CD4-positive, alpha-beta T cell treated with Interleukin-17A for 4 hours (primary cell): Measurements from ENCODE around the gene RASGEF1C.
"Not testable (repeated sequence)": the region's sequence is repeated elsewhere in the genome, so short reads cannot be mapped to it uniquely, and the experiment has no call there.

ENCODE experiments used
- DNase-seq: peaks from one replicate; pipeline ENCODE4 v3.0.0-alpha.2; 2020; ENCODE audit warnings: mixed read lengths

RASGEF1C gene

GRCh38 chr5:180135128-180135955 is 73.7 kb downstream of the RASGEF1C start:
- DNase-seq, result no peak

DNA sequence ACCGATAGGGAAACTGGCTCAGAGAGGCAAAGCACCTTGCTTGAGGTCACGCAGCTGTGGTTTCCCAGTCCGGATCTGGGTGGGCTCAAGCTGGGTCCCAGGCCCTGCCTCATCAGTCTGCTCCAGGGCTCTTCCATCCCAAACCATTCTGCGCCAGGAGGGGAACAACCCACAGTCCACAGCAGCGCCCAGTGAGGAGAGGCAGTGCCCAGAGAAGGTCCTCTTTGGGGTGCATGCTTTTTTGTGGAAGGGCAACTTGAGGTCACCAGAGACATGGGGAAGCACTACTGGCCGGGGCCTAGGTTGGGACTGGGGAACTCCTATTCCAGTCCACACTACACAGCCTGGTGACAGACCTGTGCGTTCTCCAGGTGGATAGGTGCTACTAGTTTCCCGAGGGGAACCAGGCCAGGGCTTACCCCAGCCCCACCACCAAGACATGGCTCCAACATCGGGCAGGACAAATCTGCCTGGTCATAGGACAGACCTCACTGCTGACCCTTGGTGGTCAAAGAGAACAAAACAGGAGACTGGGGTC is 75.0 kb downstream of the RASGEF1C start:
- no peak for DNase-seq

DNA sequence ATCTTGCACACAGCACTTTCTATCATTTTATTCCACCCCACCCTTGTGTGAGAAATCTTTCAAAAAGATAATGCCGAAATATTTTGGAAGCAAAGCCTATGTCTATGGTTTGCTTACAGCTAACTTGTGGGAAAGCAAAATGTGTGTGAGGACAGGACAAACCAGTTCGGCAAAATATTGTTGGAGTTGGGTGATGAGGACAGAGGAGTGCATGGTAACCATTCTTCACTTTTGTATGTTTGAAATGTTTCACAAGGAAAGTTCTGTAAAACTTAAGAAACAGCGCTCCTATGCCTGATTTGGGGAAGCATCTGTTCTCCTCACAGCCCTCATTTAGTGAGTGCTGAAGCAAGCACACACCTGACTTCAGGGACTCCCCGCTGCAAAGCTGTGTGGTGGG is 75.5 kb downstream of the RASGEF1C start:
- no peak for DNase-seq

DNA sequence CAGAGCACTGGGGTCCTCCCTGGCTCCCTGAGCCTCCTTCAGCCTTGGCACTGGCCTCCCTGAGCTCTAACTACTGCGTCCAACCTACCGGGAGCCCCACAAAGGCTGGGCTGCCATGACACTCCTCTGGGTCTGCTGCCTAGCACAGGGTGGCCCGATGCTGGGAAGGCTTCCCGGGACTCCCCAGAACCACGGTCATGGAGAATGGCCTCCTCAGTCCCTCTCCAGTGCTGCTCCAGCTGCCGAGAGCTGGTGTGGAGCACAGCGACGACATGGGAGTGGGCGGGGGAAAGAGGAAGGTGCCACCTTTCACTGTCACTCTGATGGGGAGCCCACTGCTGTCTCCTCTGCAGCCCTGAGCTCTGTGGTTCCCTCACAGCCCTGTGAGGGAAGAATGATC is 76.0 kb downstream of the RASGEF1C start:
- no peak for DNase-seq

DNA sequence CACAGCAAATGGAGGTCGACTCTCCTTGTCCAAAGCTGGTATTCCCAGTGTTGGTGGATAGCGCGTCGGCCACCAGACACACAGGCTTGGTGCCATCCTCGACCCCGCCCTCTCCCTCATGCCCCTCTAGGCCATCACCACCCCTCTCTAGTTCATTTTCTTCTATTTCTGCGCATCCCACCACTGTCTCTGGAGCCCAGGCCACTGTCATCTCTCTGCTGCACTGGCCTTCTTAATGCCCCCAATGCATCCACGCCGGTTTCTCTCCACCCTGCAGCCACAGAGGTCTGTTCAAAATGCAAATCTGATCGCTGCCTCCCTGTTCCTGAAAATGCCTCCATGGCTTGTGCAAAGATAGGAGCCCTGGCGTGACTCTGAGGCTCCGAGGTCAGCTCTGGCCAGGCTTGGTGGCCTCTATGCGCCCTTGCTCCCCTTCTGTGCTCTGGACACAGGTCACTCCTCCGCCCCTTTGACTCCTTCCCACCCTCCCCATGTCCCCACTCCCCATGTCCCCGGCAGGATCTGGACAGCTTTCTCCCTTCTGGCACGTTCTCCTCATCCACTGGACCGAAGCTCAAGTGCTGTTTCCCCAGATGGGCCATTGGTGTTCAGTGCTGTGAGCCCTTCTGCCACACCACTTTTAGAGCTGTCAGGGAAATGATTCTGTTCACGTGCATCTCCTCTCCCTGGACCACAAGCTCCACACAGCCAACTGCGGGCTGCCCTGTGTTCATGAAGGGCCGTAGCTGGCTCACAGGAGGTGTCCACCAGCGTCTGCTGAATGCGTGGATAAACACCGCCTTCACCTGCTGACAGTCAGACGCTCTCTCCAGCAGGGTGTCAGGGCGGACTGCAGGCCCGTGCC is 77.9 kb downstream of the RASGEF1C start:
- DNase-seq, result no peak

DNA sequence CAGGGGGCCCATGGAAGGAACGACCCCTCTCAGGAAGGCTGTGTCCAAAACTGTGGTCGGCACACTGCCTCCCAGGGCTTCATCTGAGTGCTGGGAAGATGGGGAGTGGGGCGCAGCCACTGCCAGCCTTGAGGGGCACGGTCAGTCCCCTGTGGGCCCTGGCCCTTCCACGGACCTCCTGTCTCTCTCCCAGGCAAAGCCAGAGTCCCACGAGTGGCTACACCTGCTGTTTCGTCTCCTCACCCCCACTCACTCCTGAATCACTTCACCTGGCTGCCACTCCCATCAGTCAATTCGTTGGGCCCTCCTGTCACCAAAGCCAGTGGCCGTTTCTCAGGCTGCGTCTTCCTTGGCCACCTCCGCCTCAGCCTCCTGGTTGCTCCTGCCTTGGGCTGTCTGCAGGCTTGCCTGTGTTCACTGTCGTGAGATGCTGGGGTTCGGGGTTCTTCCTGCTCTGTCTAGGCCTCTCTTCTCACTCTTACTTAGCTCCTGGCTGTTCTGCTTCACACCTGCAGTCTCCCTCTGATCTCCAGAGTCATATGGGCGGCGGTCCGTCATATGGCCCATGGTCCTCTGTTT is 78.6 kb downstream of the RASGEF1C start:
- no peak for DNase-seq

- no peak for DNase-seq
Measured at GRCh38 chr5:180129291-180130190, 79.5 kb downstream of the RASGEF1C start.

GRCh38 chr5:180128671-180129261 is 80.2 kb downstream of the RASGEF1C start:
- DNase-seq, result no peak

DNA sequence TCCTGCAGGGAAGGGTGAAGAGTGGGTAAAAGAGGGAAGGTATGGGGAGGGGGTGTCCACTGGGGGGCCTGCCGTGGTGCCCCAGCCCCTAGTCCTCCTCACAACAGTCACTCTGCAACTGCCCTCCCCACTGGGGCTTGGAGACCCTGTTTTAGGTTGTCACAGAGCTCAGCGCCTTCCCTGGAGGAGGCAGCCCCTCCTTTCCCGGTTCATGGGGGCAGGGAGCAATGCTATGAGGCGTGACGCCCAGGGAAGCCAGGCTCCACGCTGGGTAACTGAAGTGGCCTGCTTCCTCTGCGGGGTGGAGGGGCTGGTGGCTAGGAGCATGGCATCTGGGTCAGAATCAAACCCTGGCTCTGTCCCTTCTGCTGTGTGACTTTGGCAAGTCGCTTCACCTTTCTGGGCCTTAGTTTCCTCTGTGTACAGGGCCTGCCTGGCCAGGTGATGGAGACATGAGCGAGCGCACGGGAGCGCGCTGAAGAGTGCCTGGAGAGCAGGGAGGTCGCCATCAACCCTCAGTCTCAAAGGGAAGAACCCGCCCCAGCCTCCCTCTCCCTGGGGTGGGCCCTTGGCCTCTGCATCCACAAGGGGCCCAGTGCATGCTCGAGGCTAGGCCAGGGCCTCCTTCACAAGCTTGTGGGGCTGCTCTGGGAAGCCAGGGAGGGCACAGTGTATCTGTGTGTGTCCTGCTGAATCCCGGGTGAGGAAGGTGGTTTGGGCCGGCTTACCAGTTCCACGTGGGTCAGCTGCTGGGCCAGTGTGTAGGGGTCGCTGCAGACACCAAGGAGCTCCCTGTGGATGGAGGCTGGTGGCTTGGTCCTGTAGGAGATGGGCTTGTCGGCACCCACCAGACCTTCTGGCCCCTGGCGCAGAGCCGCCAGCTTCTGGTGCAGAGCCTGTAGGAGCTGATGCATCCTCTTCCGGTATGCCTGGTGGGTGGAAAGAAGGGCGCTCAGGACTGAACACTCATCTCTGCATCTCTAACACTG is 81.0 kb downstream of the RASGEF1C start:
- no peak for DNase-seq

DNA sequence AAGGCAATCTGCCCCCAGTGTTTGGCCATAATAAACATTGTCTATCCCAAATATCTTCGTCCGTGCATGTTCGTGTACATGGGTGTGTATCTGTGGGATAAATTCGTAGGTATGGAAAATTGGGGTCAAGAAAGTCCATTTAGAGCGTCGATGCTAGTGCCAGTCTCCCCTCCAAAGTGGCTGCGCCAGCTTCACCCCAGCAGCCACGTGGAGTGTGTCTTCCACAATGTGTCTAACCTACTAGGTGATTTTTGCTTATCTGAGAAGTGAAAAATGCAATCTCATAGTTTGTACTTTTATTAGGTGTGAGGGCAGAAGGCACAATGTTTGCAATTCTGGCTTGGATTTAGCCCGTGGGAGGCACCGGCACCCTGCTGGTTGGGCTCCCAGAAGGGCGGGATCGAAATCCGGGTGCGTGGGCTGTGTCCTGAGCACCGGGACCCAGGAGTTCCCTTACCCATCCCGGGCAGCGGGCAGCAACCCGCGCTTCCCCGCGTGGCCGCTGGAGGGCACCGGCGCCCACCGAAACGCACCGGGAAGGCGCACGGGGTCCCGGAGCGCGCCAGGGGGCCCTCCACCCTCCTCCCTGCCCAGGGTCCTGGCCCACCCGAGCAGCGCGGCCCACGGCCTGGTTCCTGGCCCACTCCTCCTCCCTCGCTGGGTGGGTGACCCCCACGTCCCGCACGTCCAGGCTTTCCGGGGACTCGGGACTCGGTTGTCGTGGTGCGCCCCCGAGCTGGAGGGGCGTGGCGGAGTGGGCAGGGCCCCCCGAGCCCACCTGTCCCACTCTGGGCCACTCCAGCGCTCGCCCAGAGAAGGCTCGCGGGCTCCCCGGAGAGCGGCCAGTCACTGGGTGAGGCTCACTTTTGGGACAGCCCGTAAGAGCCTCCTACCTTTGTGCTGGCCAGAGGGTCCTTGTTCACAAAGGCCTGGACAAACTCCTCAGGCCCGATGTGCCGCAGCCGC is 82.0 kb downstream of the RASGEF1C start:
- peak; percentile 34 for DNase-seq

GRCh38 chr5:180126156-180126555 is 82.9 kb downstream of the RASGEF1C start:
- not testable (repeated sequence) for DNase-seq

DNA sequence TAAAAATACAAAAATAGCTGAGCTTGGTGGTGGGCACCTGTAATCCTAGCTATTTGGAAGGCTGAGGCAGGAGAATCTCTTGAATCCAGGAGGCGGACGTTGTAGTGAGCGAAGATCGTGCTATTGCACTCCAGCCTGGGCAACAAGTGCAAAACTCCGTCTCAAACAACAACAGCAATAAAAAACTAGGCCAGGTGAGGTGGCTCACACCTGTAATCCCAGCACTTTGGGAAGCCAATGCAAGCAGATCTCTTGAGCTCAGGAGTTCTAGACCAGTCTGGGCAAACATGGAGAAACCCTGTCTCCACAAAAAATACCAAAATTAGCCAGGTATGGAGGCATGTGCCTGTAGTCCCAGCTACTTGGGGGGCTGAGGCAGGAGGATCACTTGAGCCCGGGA is 84.3 kb downstream of the RASGEF1C start:
- DNase-seq, result not testable (repeated sequence)

DNA sequence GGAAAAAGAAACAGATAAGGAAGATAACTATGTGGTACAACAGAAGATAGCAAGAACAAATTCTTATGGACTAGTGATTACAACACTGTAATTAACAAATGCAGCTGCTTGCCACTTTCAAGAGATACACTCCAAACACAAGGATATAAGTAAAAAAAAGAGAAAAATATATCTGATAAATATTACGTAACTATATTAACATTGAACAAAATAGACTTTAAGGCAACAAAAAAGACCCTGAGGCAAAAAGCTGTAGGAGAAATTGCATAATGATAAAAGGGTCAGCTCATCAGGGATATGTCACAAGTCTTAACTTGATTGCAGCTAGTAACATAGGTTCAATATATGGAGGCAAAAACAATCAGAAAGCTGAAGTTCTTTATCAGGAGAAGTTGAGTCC is 86.1 kb downstream of the RASGEF1C start:
- no peak for DNase-seq

GRCh38 chr5:180121826-180122413 is 87.1 kb downstream of the RASGEF1C start:
- no peak for DNase-seq

GRCh38 chr5:180120237-180121101 is 88.5 kb downstream of the RASGEF1C start:
- no peak for DNase-seq

GRCh38 chr5:180119903-180120236 is 89.1 kb downstream of the RASGEF1C start:
- no peak for DNase-seq

DNA sequence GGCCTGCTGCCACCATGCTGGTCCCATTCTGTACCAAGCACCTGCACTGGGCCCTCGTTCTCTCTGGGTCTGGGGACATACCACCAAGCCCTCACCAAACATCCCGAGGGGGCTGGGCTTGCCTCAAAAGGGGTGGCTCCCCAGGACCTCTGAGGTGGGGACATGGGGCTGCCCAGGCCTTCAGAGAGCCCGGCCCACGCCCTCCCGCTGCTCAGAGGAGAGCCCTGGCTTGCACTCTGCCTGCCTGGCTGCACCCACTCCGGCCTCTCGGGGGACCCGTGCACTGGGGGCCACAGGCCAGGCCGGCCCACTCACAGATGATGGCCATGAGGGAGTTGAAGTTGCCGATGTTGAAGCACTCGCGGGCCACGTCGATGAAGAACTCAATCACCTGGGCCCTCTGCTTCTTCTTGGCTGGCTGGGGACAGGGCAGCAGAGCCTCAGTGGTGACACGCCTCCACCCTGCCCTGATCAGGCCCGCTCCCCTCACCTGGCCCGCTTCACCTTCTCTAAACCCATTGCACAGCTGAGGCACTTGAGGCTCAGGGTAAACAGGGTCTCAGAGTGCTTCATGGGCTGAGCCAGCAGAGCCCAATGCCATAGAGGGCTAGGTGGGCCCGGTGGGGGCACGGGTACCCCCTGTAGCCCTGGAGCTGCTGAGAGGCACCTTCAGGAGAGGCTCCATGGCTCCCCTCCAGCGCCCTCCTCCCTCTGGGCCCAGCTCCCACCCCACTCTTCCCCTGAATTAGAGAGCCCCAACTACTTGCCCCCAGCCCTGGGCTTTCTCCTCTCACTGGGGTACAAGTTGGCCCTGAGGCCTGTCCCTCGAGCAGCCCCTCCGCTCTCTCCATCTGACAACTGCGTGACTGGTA is 89.7 kb downstream of the RASGEF1C start:
- DNase-seq, result no peak
